Large intestine (tissue), 3 donors: ENCODE results near the gene ASB2. TPM values are rescaled to one million over a fixed set of nuclear protein-coding genes. Genes with fewer than 3 reads are reported as not detected.

ENCODE experiments used
- DNase-seq, 2 donors: peaks; one replicate each; pipeline versions ENCODE4 v3.0.0 to v3.0.0-alpha.2; 2013
- H3K27ac ChIP-seq: one replicate; pipeline ENCODE4 v1.5.1; 2013; ENCODE audit warnings: low read length
- H3K27me3 ChIP-seq: 2 replicates; pipeline ENCODE4 v1.6.1; 2013; ENCODE audit warnings: low read length; ENCODE audit not compliant: control insufficient read depth, insufficient read depth
- H3K36me3 ChIP-seq: 2 replicates; pipeline ENCODE4 v1.6.1; 2013; ENCODE audit warnings: low read length; ENCODE audit not compliant: control insufficient read depth, insufficient read depth
- H3K4me1 ChIP-seq: one replicate; pipeline ENCODE4 v1.6.1; 2013; ENCODE audit warnings: low read length; ENCODE audit not compliant: control insufficient read depth, insufficient read depth
- H3K4me3 ChIP-seq: one replicate; pipeline ENCODE4 v1.5.1; 2013; ENCODE audit warnings: low read length
- H3K9me3 ChIP-seq: one replicate; pipeline ENCODE4 v1.6.1; 2013; ENCODE audit warnings: mild to moderate bottlenecking, low read depth, low read length, moderate library complexity; ENCODE audit not compliant: control insufficient read depth
- WGBS: methylation state at CpG from one replicate; pipeline ENCODE4 v1.1.5; 2013; ENCODE audit warnings: low lambda C conversion rate; ENCODE audit not compliant: insufficient coverage; 5-methylcytosine and 5-hydroxymethylcytosine counted together
- polyA plus RNA-seq: library from polyadenylated mRNA; unstranded; fragments of 120-200 nt; gene quantifications from one replicate; pipeline ENCODE4 v1.2.1, GENCODE V29; 2013

Gene ASB2
- polyA plus RNA-seq, 1 donor = 12.1 TPM

- Histone ChIP-seq H3K4me1 (no peaks in the 10 kb centered on the region), H3K9me3 (no peaks in the 10 kb centered on the region), H3K27me3 (no peaks in the 10 kb centered on the region), H3K27ac (no peak overlapping the region), H3K4me3 (no peak overlapping the region), H3K36me3 (no peaks in the 10 kb centered on the region)
- WGBS = no CpG with 5 or more reads among the region's 6 CpGs
- DNase-seq = no peak
Observed at GRCh38 chr14:93972618-93973205, 3.7 kb downstream of the ASB2 start.

- H3K9me3 ChIP-seq = no peaks in the 10 kb centered on the region
- H3K36me3 ChIP-seq = no peaks in the 10 kb centered on the region
- no peak overlapping the region for H3K4me3 ChIP-seq
- no peaks in the 10 kb centered on the region for H3K4me1 ChIP-seq
- DNase-seq = no peak
- WGBS = 83% methylated on average over 1 of the region's 3 CpGs
- no peak overlapping the region for H3K27ac ChIP-seq
- no peaks in the 10 kb centered on the region for H3K27me3 ChIP-seq
Observed at GRCh38 chr14:93971635-93972027, 4.7 kb downstream of the ASB2 start.

DNA sequence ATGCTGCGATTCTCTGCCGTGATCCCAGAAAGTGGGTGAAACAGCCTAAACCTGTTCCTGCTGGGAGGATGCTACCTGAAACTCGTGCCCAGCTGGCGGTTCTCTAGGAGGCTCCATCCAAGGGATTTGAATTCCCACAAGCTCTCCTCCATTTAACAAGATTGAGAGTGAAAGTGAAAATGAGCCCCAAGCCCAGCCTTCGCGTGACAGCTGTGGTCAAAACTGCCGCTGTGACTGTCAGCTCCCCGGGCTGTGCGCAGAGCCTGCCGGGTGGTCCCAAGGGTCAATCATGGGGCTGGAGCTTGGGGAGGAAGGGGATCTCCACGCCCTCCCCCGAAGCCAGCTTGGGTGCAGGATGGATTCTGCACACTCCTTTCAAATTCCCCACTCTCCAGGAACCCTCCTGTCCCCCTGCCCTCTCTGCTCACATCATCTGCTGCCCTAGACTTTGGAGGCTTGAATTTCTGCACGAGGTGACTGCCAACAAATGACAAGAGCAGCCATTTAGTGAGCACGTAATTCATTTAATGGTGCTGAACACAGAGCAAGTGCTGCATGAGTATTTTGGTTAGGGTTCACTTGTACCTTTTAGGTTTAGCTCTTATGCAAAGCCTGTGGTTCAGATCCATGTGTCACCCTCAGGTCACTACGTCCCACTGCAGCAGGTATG is 5.3 kb downstream of the ASB2 start:
- peak in 1 of 2 donors; percentile 39 for DNase-seq
- H3K36me3 ChIP-seq = no peaks in the 10 kb centered on the region
- no peaks in the 10 kb centered on the region for H3K27me3 ChIP-seq
- no peaks in the 10 kb centered on the region for H3K9me3 ChIP-seq
- no peak overlapping the region for H3K27ac ChIP-seq
- H3K4me3 ChIP-seq = no peak overlapping the region
- H3K4me1 ChIP-seq = no peaks in the 10 kb centered on the region
- WGBS = 60% methylated on average over 2 of the region's 15 CpGs

- no peak overlapping the region for H3K4me3 ChIP-seq
- no peaks in the 10 kb centered on the region for H3K36me3 ChIP-seq
- H3K9me3 ChIP-seq = no peaks in the 10 kb centered on the region
- no CpG with 5 or more reads among the region's 9 CpGs for WGBS
- peak in 1 of 2 donors; percentile 38 for DNase-seq
- no peak overlapping the region for H3K27ac ChIP-seq
- H3K27me3 ChIP-seq = no peaks in the 10 kb centered on the region
- H3K4me1 ChIP-seq = no peaks in the 10 kb centered on the region
Observed at GRCh38 chr14:93970585-93970964, 5.8 kb downstream of the ASB2 start.

DNA sequence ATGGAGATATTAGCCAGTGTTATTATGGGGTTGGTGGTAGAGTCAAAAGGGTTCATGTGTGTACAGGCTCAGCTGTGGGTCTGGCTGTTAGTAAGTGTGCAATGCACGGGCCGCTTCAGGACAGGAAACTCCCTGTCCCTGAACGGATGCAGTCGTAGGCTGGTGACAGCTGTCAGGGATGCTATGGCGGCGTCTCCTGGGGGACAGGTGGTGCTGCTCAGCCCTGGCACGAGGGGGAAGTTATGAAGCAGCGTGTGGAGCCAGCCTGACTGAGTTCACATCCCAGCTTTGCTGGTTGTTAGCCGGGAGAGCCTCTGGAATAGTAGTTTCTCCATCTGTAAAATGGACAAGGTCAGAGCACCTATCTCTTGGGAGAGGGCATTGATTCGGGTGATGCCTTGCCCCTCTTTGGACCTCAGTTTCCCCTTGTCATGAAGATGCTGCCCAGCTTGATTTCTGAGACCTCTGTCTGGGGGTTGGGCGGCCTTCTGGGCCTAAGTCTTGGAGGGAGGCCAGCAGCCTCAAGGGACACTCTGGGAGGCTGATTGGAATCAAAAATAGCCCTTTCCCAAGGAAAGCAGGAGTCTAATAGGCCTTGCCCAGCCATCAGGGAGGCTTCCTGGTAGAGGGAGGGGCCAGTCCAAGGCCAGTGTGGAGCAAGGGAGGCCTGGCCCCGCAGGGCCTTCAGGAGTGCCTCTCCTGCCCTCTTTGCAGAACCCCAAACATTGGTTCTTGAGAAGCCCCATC is 7.1 kb downstream of the ASB2 start:
- no peak for DNase-seq
- H3K27me3 ChIP-seq = no peaks in the 10 kb centered on the region
- no peaks in the 10 kb centered on the region for H3K9me3 ChIP-seq
- H3K27ac ChIP-seq = no peak overlapping the region
- no peaks in the 10 kb centered on the region for H3K4me1 ChIP-seq
- WGBS = no CpG with 5 or more reads among the region's 12 CpGs
- H3K36me3 ChIP-seq = no peaks in the 10 kb centered on the region
- H3K4me3 ChIP-seq = no peak overlapping the region

- no peak overlapping the region for H3K27ac ChIP-seq
- no peaks in the 10 kb centered on the region for H3K9me3 ChIP-seq
- WGBS = no CpG with 5 or more reads among the region's 10 CpGs
- DNase-seq = no peak
- no peak overlapping the region for H3K4me3 ChIP-seq
- no peaks in the 10 kb centered on the region for H3K36me3 ChIP-seq
- no peaks in the 10 kb centered on the region for H3K4me1 ChIP-seq
- H3K27me3 ChIP-seq = no peaks in the 10 kb centered on the region
Observed at GRCh38 chr14:93967637-93968250, 8.6 kb downstream of the ASB2 start.

DNA sequence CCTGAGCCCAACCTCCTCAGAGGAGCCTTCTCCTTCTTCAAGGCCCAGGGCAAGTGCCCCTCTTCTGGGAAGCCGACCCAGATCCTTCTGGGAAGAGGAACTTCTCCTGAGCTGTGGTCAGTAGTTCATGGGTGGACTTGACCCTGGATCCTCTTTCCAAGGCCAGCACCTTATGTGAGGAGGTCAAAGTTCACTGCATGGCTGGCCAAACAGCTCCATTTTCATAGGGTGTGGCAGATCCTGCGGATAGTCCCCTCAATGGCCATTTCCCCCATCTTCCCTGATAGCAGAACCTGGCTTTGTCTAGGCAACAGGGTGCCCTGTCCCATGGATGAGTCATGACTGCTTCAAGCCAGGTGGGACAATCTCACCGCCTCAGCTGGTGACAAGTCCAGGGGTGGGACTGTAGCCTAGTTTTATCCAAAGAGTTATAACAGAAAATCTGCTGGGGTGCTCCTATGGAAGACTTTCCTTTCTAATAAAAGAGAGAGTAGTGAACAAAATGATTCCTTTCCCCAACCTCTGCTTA is 10.4 kb downstream of the ASB2 start:
- Histone ChIP-seq H3K4me3 (no peak overlapping the region), H3K27me3 (no peaks in the 10 kb centered on the region), H3K4me1 (no peaks in the 10 kb centered on the region), H3K27ac (no peak overlapping the region), H3K36me3 (no peaks in the 10 kb centered on the region), H3K9me3 (no peaks in the 10 kb centered on the region)
- no peak for DNase-seq
- WGBS = no CpG with 5 or more reads among the region's 3 CpGs

GRCh38 chr14:93965287-93965821 is 11.0 kb downstream of the ASB2 start:
- H3K36me3 ChIP-seq = no peaks in the 10 kb centered on the region
- no peak overlapping the region for H3K27ac ChIP-seq
- WGBS = no CpG with 5 or more reads among the region's 3 CpGs
- H3K4me3 ChIP-seq = no peak overlapping the region
- H3K27me3 ChIP-seq = no peaks in the 10 kb centered on the region
- no peak for DNase-seq
- peaks cover 3% of the 10 kb centered on the region for H3K4me1 ChIP-seq
- no peaks in the 10 kb centered on the region for H3K9me3 ChIP-seq

DNA sequence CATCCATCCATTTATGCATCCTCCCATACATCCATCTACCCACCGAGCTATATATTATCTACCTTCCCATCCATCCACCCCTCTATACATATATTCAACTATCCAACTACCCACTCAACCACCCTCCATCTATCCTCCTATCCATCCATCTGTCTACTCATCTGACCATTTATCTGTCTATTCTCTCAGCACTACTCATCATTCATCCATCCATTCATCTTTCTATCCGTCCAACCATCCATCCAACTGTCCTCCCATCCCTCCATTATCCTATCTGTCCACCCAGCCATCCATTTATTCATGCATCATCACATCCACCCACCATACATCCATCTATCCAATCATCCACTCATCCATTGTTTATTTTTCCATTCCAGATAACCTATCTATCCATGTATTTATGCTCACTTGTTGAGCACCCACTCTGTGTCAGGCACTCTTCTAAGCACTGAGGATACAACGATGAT is 11.5 kb downstream of the ASB2 start:
- Histone ChIP-seq H3K36me3 (no peaks in the 10 kb centered on the region), H3K4me3 (no peak overlapping the region), H3K9me3 (no peaks in the 10 kb centered on the region), H3K27ac (no peak overlapping the region), H3K4me1 (peaks cover 8% of the 10 kb centered on the region), H3K27me3 (no peaks in the 10 kb centered on the region)
- no peak for DNase-seq
- 93% methylated on average over 2 of the region's 3 CpGs for WGBS

DNA sequence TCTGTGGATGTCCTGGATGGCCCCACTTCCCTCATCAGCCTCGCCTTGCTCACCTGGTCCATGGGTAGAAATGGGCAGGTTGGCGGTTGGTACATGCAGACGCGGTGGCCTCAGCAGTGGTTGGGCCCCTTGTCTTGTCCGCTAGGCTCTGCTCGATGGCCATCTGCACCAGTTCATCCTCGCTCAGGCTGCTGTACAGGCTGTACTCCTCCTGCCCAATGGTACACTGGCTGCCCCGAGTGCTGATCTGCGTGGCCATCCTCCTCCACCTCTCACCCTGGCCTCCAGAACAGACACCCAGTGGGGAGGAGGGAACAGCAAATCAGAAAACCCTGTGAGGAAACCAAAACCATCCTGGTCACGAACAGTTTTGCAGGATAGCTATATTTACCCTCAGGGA is 12.1 kb downstream of the ASB2 start:
- peaks cover 13% of the 10 kb centered on the region for H3K4me1 ChIP-seq
- no peaks in the 10 kb centered on the region for H3K36me3 ChIP-seq
- no peak overlapping the region for H3K27ac ChIP-seq
- H3K27me3 ChIP-seq = no peaks in the 10 kb centered on the region
- WGBS = no CpG with 5 or more reads among the region's 10 CpGs
- no peaks in the 10 kb centered on the region for H3K9me3 ChIP-seq
- no peak overlapping the region for H3K4me3 ChIP-seq
- no peak for DNase-seq
